ENCODE measurements around the gene PFDN2.
A peak's percentile ranks its signal among the peaks of the same experiment; 100 is the strongest.

- peak; percentile 71 for TF ChIP-seq CTCF (IDR thresholded peaks at IDR 0.05)
- no peak for TF ChIP-seq EZH2 (IDR thresholded peaks at IDR 0.05)
These were observed 45.9 kb downstream of the PFDN2 start for GRCh38 chr1:161071886-161072371.
